HG03442 (cell line): ENCODE results near the gene CACNA1H.

Experiments used
- ATAC-seq: cut with Tn5 transposase; IDR thresholded peaks from one replicate; pipeline ENCODE4 v1.9.1; 2021; ENCODE audit warnings: mild to moderate bottlenecking, moderate library complexity; ENCODE audit not compliant: unreplicated experiment

CACNA1H gene

GRCh38 chr16:1171001-1171400 is 18.1 kb downstream of the CACNA1H start:
- ATAC-seq = no peak

GRCh38 chr16:1171854-1172428 is 19.0 kb downstream of the CACNA1H start:
- ATAC-seq = no peak

- no peak for ATAC-seq
Measured at GRCh38 chr16:1172651-1173050, 19.7 kb downstream of the CACNA1H start.

GRCh38 chr16:1173788-1174451 is 21.0 kb downstream of the CACNA1H start:
- ATAC-seq = no peak

- ATAC-seq = no peak
Measured at GRCh38 chr16:1174477-1175357, 21.8 kb downstream of the CACNA1H start.

- no peak for ATAC-seq
Measured at GRCh38 chr16:1175566-1176279, 22.8 kb downstream of the CACNA1H start.

GRCh38 chr16:1176280-1176897 is 23.5 kb downstream of the CACNA1H start:
- ATAC-seq = no peak

- ATAC-seq = no peak
Measured at GRCh38 chr16:1177053-1177452, 24.1 kb downstream of the CACNA1H start.

GRCh38 chr16:1177750-1178149 is 24.8 kb downstream of the CACNA1H start:
- no peak for ATAC-seq

- no peak for ATAC-seq
Measured at GRCh38 chr16:1178295-1178910, 25.5 kb downstream of the CACNA1H start.

GRCh38 chr16:1180549-1181403 is 27.9 kb downstream of the CACNA1H start:
- ATAC-seq = no peak

GRCh38 chr16:1181404-1182315 is 28.8 kb downstream of the CACNA1H start:
- ATAC-seq = no peak

GRCh38 chr16:1182316-1182671 is 29.4 kb downstream of the CACNA1H start:
- ATAC-seq = no peak

- no peak for ATAC-seq
Measured at GRCh38 chr16:1182950-1183907, 30.3 kb downstream of the CACNA1H start.

GRCh38 chr16:1184156-1184868 is 31.4 kb downstream of the CACNA1H start:
- ATAC-seq = no peak

GRCh38 chr16:1184980-1185379 is 32.1 kb downstream of the CACNA1H start:
- no peak for ATAC-seq
